Hematopoietic multipotent progenitor cell treated with erythropoietin and hydrocortisone succinate and interleukin-3 and kit ligand, for 6 days (in vitro differentiated cells): ENCODE results near the gene LINC00237.

Experiments used
- DNase-seq: peaks from one replicate; pipeline ENCODE4 v3.0.0-alpha.2; 2015

Gene LINC00237

GRCh38 chr20:21096321-21097043 lies 9.7 kb downstream of the LINC00237 start:
- peak; percentile 28 for DNase-seq

- DNase-seq, result no peak
Observed at GRCh38 chr20:21092806-21093205, 13.4 kb downstream of the LINC00237 start.

- no peak for DNase-seq
Observed at GRCh38 chr20:21090721-21091120, 15.4 kb downstream of the LINC00237 start.

- peak; percentile 44 for DNase-seq
Observed at GRCh38 chr20:21090111-21090618, 16.0 kb downstream of the LINC00237 start.

GRCh38 chr20:21089391-21089790 lies 16.8 kb downstream of the LINC00237 start:
- DNase-seq, result no peak

GRCh38 chr20:21087862-21088540 lies 18.2 kb downstream of the LINC00237 start:
- no peak for DNase-seq

- no peak for DNase-seq
Observed at GRCh38 chr20:21083825-21084325, 22.3 kb downstream of the LINC00237 start.

- no peak for DNase-seq
Observed at GRCh38 chr20:21082584-21082983, 23.6 kb downstream of the LINC00237 start.

GRCh38 chr20:21077809-21078345 lies 28.3 kb downstream of the LINC00237 start:
- DNase-seq, result no peak

- no peak for DNase-seq
Observed at GRCh38 chr20:21076073-21076472, 30.1 kb downstream of the LINC00237 start.

- no peak for DNase-seq
Observed at GRCh38 chr20:21075471-21075870, 30.7 kb downstream of the LINC00237 start.

- DNase-seq, result no peak
Observed at GRCh38 chr20:21074605-21075336, 31.4 kb downstream of the LINC00237 start.

GRCh38 chr20:21067255-21067654 lies 38.9 kb downstream of the LINC00237 start:
- no peak for DNase-seq

- no peak for DNase-seq
Observed at GRCh38 chr20:21064924-21065323, 41.2 kb downstream of the LINC00237 start.

- DNase-seq, result no peak
Observed at GRCh38 chr20:21063276-21063675, 42.9 kb downstream of the LINC00237 start.

GRCh38 chr20:21053002-21053762 lies 53.0 kb downstream of the LINC00237 start:
- no peak for DNase-seq

GRCh38 chr20:21052686-21053001 lies 53.5 kb downstream of the LINC00237 start:
- no peak for DNase-seq

GRCh38 chr20:21052241-21052640 lies 53.9 kb downstream of the LINC00237 start:
- DNase-seq, result no peak

GRCh38 chr20:21050710-21051109 lies 55.4 kb downstream of the LINC00237 start:
- DNase-seq, result no peak

- no peak for DNase-seq
Observed at GRCh38 chr20:21049305-21049828, 56.8 kb downstream of the LINC00237 start.

- peak; percentile 71 for DNase-seq
Observed at GRCh38 chr20:21048841-21049273, 57.3 kb downstream of the LINC00237 start.

GRCh38 chr20:21047981-21048380 lies 58.2 kb downstream of the LINC00237 start:
- DNase-seq, result no peak
